Activated CD8-positive, alpha-beta T cell treated with anti-CD3 and anti-CD28 coated beads for 36 hours (primary cell): ENCODE data around the gene TMEM123. TPM values are rescaled to one million over a fixed set of nuclear protein-coding genes. Genes with fewer than 3 reads are reported as not detected.

Experiments
- ATAC-seq: fragments of 200-7000 bp; cut with Tn5 transposase; one replicate; pipeline ENCODE4 v1.10.0; 2021; ENCODE audit warnings: mild to moderate bottlenecking, moderate library complexity
- CTCF ChIA-PET: fragments of 350-600 bp; sonication (Branson Sonifier 250); formaldehyde crosslinking; loops from one replicate; lab custom pipeline; 2021; ENCODE audit warnings: antibody characterized with exemption; lab: Charles Lee
- POLR2A ChIA-PET: fragments of 350-600 bp; sonication (Branson Sonifier 250); formaldehyde crosslinking; loops from one replicate; lab custom pipeline; 2021; ENCODE audit warnings: antibody characterized with exemption; lab: Charles Lee
- DNase-seq: peaks from one replicate; pipeline ENCODE4 v3.0.0-alpha.2; 2020
- H3K27ac Mint-ChIP-seq: one replicate; pipeline ENCODE4 v1.8.0; 2021; ENCODE audit warnings: mild to moderate bottlenecking, mixed read lengths
- H3K27me3 Mint-ChIP-seq: one replicate; pipeline ENCODE4 v1.8.0; 2021; ENCODE audit warnings: mixed read lengths
- H3K36me3 Mint-ChIP-seq: one replicate; pipeline ENCODE4 v1.8.0; 2021; ENCODE audit warnings: low read depth, mixed read lengths
- H3K4me1 Mint-ChIP-seq: one replicate; pipeline ENCODE4 v1.8.0; 2021; ENCODE audit warnings: low read depth, mixed read lengths
- H3K4me3 Mint-ChIP-seq: one replicate; pipeline ENCODE4 v1.8.0; 2021; ENCODE audit warnings: mild to moderate bottlenecking, moderate library complexity, mixed read lengths
- H3K9me3 Mint-ChIP-seq: one replicate; pipeline ENCODE4 v1.8.0; 2021; ENCODE audit warnings: mixed read lengths
- CTCF ChIP-seq: fragments of 200-600 bp; IDR thresholded peaks from one replicate; pipeline ENCODE4 v1.8.0; 2022; ENCODE audit warnings: antibody characterized with exemption, mild to moderate bottlenecking
- intact Hi-C: fragments of 100-400 bp; cut with micrococcal nuclease; formaldehyde crosslinking; loops from one replicate; pipeline ENCODE4 v1.10.0; 2022
- total RNA-seq, 2 experiments: library from RNA; stranded (reverse); gene quantifications; one replicate each; pipeline ENCODE4 v1.2.3, GENCODE V29; 2021

Gene TMEM123
- total RNA-seq, 2 experiments from 2014 or later, result 234 to 235 TPM

GRCh38 chr11:102491969-102492368 lies 39.4 kb upstream of the TMEM123 start:
- H3K4me1 Mint-ChIP-seq, result peaks cover 50% of the 10 kb centered on the region
- H3K9me3 Mint-ChIP-seq, result no peaks in the 10 kb centered on the region
- intact Hi-C loops, result no loop called here
- DNase-seq (no peak), ATAC-seq (peak; percentile 43)
- POLR2A ChIA-PET, result interaction anchor here (0.8 to 1.4 kb wide), 3 partner anchors 101 to 144 kb away, joined by 3 to 4 read pairs (median 3); no protein-coding TSS in a partner anchor
- no peak overlapping the region for H3K27ac Mint-ChIP-seq
- H3K27me3 Mint-ChIP-seq, result peaks cover 1% of the 10 kb centered on the region
- no peak overlapping the region for H3K4me3 Mint-ChIP-seq
- H3K36me3 Mint-ChIP-seq, result no peaks in the 10 kb centered on the region
- TF ChIP-seq CTCF, result no peak
- CTCF ChIA-PET, result interaction anchor here (1.4 to 2.7 kb wide), 4 partner anchors 16 to 150 kb away, joined by 5 to 16 read pairs (median 8); no protein-coding TSS in a partner anchor

DNA sequence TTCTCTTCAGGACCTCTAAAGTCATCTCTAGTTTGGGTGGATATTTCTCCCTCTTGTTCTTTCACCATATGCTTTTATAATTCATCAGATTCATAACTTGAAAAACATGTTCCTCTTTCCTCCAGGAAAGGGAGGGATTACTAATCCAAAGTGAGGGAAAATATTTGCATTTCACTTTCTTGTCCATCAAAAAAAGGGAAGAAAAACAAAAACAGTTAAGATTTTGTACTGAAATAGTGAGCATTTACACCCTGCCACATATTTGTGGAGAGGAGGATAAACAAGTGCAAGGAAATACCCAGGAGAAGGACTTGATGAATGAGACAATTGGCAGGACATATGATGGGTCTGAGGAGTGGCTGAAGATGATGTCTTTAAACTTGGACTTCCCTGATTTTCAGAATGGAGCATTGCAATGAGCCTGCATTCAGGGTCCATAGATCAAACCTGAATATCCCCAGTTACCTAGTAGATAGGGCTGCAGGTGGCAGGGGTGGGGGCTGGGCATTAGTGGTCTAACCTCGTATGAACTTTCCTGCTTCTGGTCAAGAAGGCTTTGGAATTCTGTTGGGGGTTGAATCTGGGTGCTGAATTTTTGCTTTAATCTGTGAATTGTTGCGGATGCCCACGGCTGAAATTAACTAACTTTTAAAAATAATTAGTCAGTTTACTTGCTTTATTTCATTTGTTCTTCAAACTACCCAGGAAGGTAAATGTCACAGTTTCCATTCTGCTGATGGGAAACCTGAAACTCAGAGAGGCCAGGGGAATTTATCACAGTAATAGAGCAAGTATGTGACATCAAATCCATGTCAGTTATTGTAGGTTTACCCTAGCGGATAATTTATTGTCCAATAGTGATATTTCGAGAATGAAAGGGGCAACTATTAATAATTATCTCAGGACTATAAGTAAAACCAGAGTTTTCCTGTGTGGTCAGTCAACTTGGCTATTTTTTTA lies 36.9 kb upstream of the TMEM123 start:
- Mint-ChIP-seq H3K4me3 (no peak overlapping the region), H3K27me3 (no peaks in the 10 kb centered on the region), H3K9me3 (no peaks in the 10 kb centered on the region), H3K4me1 (peaks cover 40% of the 10 kb centered on the region), H3K36me3 (no peaks in the 10 kb centered on the region), H3K27ac (peak overlapping the region; percentile 11)
- no peak for TF ChIP-seq CTCF
- peak; percentile 50 for ATAC-seq
- CTCF ChIA-PET, result interaction anchor here (3.1 kb wide), 1 partner anchor 12 kb away, joined by 19 read pairs; no protein-coding TSS in a partner anchor
- intact Hi-C loops, result no loop called here
- POLR2A ChIA-PET, result interaction anchor here (3.5 kb wide), 1 partner anchor 12 kb away, joined by 19 read pairs; no protein-coding TSS in a partner anchor
- DNase-seq, result no peak

GRCh38 chr11:102488208-102488607 lies 35.6 kb upstream of the TMEM123 start:
- no peak overlapping the region for H3K4me3 Mint-ChIP-seq
- DNase-seq, result peak; percentile 26
- ChIA-PET POLR2A (interaction anchor here (0.9 to 3.5 kb wide), 2 partner anchors 8 to 11 kb away, joined by 3 to 19 read pairs; no protein-coding TSS in a partner anchor), CTCF (interaction anchor here (0.9 to 3.1 kb wide), 5 partner anchors 11 to 125 kb away, joined by 3 to 19 read pairs (median 14); no protein-coding TSS in a partner anchor)
- no peak for TF ChIP-seq CTCF
- peak overlapping the region; percentile 59 for H3K27ac Mint-ChIP-seq
- H3K4me1 Mint-ChIP-seq, result peaks cover 40% of the 10 kb centered on the region
- peak; percentile 69 for ATAC-seq
- H3K27me3 Mint-ChIP-seq, result no peaks in the 10 kb centered on the region
- intact Hi-C loops, result no loop called here
- H3K9me3 Mint-ChIP-seq, result no peaks in the 10 kb centered on the region
- no peaks in the 10 kb centered on the region for H3K36me3 Mint-ChIP-seq

DNA sequence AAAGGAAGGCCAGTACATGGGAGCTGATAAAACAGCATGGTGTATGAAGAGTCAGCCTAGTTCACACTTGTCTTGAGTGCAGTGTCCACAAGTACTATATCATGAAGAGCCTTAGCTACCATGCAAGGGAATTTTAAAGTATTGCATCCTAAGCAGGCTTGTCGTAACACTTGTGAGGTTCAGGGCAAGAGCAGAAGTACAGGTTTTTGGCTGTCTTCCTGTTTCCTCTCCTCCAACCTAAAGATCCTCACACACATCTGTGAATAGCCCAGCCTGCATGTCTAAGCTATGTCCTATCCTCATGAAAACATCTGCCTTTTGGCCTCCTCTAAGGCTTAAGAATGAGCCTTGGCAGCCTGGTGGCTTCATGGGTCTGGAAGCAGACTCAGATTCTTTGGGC lies 34.6 kb upstream of the TMEM123 start:
- intact Hi-C loops, result no loop called here
- DNase-seq (no peak), ATAC-seq (no peak)
- no peak overlapping the region for H3K27ac Mint-ChIP-seq
- H3K27me3 Mint-ChIP-seq, result no peaks in the 10 kb centered on the region
- POLR2A ChIA-PET, result interaction anchor here (1.0 to 3.5 kb wide), 4 partner anchors 10 to 36 kb away, joined by 3 to 19 read pairs (median 4); partner anchors contain the start of gene TMEM123
- no peaks in the 10 kb centered on the region for H3K36me3 Mint-ChIP-seq
- TF ChIP-seq CTCF, result no peak
- peaks cover 32% of the 10 kb centered on the region for H3K4me1 Mint-ChIP-seq
- CTCF ChIA-PET, result interaction anchor here (0.8 to 3.1 kb wide), 7 partner anchors 9 to 146 kb away, joined by 3 to 19 read pairs (median 6); no protein-coding TSS in a partner anchor
- no peak overlapping the region for H3K4me3 Mint-ChIP-seq
- H3K9me3 Mint-ChIP-seq, result no peaks in the 10 kb centered on the region
